GM10847 (cell line): ENCODE results near the gene D2HGDH.

ENCODE experiments used
- POLR2A ChIP-seq: IDR thresholded peaks from 2 replicates; pipeline ENCODE4 v1.6.1; 2011; ENCODE audit not compliant: insufficient read length; ENCODE audit errors: extremely low read depth

Gene D2HGDH

DNA sequence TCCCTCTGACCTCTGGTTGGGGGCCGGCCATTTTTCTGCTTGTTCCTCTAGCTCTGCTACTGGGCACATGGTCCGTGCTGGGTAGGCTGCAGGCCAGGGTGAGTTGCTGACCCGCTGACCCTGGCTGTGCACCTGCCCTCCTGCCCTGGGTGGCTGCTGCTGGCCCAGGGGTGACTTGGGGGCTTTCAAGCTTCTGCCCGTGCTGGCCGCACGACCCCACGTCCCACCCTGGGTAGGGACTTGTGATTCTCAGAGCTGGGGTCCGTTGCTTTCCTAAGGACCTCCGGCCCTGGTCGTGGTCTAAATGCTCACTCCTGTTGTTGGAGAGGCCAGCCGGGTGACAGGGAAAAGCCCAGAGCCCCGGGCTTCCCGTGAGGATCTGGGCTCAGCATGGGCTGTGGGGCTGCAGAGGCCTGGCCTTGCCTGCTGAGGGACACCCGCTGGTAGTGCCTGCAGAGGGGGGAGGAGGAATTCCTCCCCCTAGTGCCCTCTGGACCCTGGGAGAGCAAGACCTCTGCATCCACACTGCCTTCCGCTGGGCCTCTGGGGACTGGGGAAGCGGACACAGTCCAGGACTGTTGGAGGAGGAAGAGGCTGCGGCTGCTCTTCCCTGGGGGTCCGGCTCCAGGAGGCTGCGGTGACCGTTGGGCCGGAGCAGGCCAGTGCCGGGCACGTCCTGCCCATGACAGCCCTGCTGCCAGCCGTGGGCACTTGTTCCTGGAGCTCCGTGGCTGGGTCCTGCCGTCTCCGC, 35.9 kb downstream of the D2HGDH start:
- TF ChIP-seq POLR2A = no peak

DNA sequence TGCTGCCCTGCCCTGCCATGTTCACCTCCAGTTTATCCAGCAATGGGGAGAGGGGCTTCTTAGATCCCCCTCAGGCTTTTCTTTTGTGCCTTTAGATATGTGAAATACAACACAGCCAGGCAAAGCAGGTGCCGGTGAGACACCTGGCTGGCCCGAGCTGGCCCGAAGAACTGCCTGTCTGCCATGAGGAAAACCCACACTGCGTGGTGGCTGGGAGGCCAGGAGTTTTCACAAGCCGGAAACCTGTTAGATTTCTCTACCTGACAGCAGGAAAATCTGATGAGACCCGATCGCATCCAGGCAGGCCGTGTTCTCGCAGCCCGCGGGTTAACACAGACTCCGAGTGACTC, 36.5 kb downstream of the D2HGDH start:
- TF ChIP-seq POLR2A = no peak

DNA sequence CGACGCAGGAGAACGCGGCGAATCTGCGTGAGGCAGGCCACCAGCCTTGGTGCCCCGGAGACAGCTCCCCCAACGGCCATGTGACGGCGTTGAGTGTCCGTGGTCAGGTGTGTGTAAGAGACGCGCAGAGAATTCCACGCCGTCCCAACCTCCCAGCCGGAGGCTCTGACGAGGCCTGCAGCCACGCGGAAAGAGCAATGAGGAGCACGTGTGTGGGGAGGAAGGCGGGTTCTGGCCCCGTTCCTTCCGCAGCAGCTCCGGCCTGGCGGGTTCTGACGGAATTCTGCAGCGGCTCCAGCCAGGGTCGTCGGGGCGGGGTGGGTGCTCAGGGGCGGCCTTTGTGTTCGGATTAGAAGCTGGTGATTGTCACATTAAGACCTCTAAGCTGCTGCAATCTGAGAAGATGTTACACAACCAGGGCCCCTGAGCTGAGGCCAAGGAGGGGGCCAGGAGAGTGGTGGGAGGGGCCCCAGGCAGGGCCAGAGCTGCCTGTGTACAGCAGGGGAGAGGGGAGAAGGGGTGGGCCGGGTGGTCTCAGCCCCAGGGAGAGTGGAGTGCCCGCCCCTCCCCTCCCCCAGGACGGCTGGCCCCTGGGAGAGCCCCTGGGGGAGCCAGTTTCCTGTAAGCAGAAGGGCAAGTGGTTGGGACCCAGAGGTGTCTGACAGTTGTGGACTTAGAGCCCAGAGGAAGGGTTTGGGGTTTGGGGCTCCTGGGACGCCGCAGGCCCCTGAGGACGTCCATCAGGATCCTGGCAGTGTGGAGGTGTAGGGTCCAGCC, 37.0 kb downstream of the D2HGDH start:
- TF ChIP-seq POLR2A = no peak

DNA sequence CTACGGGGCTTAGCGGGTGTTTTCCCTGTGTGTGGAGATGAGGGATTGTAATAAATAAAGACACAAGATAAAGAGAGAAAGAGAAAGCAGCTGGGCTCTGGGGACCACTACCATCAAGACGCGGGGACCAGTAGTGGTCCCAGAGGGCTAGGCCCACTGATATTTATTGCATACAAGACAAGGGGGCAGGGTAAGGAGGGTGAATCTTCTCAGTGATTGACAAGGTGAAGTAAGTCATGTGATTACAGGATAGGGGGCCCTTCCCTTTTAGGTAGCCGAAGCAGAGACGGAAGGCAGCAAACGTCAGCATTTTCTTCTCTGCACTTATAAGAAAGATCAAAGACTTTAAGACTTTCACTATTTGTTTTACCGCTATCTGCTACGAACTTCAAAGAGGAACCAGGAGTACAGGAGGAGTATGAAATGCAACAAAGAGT, 37.7 kb downstream of the D2HGDH start:
- no peak for TF ChIP-seq POLR2A

DNA sequence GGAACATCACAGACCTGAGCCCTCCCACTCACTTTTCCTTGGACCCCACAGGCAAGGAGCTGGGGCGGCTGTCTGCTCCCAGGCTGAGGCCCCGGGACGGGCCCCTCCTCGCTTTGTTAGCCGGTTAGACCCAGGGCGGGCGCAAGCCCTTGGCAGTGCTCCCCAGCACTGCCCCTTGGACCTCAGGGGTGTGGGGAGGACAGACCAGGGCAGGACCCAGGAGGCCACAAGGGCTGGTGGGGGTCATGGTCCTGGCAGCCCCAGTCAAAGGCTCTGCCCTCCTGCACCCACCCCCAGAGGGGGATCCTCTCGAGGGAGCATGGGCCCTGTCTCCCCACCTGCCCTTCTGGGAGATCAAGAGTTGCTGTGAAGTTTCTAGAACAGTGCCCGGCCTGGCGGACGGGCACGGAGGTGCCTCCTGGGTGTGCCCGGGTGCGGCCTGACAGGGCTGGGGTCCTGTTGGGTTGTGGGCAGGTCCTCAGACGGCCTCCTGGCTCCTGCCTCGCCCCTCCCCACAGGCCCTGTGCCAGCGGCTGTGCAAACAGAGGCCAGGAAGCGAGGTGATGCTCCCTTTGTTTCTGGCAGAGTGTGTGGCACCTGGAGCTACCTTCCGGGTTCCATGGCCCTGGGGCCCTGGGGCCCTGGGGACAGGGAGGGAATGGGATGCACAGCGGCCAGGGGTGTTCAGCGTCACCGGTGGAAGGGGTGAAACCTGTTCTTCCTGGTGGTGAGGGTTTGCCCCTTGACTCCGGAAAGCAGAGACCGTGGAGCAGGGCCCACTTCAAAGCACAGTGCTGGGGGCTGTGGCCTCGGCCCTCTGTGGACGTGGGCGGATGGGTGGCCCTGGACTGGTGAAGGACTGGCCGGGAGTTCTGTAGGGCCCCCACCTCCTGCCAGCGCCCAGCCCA, 39.3 kb downstream of the D2HGDH start:
- no peak for TF ChIP-seq POLR2A

DNA sequence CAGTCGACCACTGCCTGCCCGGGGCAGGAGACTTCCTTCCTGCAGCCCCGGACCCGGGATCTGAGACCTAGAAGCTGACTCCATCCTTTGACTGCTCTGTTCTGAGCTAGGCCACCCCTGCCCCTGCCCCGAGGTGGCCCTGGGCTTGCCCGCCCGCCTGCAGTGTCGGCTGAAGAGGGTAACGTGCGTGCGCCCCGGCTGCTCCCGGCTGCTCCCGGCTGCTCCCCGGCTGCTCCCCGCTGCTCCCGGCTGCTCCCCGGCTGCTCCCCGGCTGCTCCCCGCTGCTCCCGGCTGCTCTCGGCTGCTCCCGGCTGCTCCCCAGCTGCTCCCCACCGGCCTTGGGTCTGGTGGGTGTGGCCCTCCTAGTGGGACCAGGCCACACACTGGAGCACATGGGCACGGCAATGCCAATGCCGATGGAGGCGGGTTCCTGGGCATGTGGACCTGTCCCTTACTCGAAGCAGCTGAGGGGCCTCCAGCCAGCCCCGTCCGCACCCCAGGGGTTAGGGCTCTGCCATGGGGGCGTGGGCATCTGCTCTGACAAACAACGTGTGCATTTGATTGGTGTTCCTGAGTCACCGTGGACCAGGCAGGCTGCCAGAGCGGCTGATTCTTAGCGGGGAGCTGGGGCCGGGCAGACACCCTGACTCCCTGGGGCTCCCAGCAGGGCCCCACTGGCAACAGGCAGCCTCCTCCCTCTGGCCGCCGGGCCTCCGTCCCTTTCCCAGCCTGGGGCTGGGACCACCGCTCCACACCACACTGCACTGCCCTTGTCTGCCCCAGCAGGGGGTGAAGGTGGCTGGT, 40.2 kb downstream of the D2HGDH start:
- TF ChIP-seq POLR2A = no peak

DNA sequence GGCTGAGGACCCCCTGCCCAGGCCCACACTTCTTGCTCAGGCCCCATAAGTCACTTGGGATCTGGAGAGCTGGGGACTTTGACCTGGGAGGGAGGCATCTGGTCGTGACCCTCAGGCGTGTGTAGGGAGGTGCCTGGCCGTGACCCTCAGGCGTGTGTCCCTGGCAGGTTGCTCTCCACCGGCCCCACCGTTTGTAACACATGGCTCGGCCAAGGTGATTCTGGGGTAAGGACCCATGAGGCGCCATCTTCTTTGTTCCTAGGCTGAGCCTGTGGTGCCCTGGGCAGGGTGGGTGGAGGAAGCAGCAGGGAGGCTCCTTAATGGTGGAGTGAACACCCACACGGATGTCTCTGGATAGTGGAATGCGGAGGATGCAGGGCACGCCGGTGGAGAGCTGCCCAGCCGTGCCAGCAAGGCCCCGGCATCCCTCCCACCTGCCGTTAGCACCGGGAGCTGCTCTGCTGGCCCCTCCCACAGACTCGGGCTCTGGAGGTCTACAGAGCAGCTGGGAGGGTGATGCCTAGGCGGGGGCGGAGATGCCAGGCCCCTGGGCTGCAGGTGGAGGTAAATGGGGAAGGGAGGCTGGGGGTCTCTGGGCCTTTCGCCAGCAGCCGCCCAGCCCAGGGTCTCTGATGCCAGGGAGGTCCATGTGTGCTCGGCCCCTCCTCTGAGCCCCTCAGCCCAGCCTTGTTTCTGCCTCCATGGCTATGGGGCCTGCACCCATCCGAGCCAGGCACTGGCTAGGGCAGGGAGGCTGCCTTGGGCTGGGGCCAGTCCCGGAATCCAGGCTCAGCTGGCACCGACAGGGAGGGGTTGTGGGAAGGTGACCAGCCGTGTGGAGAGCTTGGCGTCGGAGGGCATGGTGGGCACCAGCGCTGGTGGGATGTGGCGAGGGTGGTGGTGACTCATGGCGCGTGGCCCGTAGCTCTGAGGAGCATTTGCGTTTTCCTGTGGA, 41.1 kb downstream of the D2HGDH start:
- no peak for TF ChIP-seq POLR2A

DNA sequence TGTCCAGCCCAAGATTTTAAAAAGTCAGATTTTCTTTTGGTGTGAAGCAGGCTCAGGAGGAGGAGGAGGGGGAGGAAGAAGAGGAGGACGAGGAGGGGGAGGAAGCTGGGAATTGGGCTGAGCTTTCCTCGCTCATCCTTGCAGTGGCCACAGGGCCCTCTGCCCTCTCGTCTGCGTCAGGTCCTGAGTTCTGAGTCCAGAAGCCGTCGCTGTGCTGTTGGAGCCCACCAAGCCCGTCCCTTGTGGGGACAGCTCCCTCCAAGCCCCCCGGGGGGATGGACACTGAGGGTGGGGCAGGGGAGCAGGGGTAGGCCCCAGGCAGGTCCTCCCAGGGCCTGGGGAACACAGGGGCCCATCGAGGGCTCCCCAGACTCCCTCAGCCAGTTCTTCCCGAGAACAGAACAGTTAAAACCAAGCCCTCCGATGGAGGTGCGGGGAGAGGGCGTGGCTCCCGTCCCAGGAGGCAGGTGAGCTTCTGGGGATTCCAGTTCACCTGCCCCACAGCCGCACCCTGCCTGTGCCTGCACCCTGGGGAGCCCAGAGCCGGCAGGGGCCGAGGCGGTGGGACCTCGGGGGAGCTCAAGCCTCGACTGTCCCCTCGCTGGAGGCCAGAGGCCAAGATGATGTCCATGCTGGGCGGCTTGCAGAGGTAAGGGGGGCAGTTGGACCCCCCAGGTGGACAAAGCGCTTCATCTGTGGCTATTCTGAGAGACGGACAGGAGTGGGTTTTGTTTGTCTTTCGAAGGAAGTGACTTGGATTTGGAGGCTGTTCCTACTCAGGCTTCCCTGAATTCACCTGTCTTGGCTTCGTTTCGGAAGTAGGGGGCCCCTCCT, 42.1 kb downstream of the D2HGDH start, which contains the start of gene GAL3ST2:
GAL3ST2 (plus strand) TSS at position 487 of the 834 bp plus-strand sequence; CDS start at position 621, 134 bp downstream.
- TF ChIP-seq POLR2A = no peak

DNA sequence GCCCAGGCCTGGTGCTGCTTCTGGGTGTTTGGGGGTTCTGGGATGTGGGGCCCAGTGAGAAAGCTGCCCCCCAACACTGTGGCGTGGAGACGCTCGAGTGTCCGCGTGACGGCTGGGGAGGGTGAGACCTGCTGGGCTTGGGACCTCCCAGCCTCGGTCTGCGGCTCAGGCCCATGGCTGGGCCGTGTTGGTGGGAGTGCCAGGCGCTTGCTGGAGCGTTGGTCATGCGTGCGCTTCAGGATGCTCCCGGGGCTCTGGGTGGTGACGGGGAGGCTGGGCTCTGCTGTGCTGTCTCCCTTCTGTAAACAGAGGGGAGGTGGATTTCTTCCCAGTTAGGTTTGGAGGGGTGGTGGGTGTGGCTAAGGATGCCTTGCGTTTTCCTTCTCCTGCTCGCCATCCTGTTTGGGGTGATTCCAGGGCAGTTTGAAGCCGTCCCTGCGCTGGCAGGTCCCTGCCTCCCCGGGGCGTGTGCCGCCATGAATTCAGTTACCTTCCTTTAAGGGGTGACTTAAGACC, 42.8 kb downstream of the D2HGDH start:
- no peak for TF ChIP-seq POLR2A

DNA sequence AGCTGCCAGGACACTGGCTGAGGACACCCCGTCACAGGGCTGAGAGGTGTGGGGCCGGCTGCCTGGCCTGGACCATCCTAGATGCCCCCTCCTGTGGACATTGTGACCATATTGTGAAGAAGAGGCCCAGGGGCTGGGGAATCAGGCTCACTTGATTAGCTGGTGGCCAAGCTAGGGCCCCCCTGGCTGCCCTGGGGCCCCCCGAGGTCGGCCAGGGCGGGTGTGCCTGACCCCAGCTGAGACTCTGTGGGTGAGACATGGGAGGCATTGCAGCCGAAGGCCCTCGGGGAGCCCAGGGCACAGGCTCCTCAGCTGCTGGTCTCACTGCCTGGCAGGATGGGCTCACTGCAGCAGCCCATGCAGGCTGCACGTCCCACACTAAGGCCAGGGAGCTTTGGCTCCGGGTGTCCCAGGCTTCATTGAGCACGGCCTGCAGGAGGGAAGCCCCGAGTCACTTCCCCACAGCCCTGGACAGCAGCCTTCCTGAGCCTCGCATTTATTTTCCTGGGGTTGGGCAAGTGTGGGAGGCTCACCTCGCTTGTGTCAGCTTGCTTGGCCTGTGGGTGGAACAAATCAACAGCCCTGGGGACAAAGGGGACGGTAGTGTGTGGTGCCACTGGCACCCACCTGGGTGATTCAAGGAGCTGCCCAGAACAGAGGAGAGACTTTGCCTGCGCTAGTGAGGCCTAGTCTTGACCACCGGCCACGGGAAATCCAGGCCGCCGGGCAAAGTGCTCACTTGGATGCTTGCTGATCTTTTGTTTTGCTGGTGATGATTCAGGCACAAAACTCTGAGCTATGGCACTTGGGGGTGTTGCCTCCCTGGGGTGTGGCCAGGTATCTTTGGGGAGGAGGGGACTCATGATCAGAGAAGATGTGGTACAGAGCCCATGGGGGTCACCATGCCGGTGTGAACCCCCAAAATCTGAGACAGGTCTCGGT, 43.5 kb downstream of the D2HGDH start:
- TF ChIP-seq POLR2A = no peak

DNA sequence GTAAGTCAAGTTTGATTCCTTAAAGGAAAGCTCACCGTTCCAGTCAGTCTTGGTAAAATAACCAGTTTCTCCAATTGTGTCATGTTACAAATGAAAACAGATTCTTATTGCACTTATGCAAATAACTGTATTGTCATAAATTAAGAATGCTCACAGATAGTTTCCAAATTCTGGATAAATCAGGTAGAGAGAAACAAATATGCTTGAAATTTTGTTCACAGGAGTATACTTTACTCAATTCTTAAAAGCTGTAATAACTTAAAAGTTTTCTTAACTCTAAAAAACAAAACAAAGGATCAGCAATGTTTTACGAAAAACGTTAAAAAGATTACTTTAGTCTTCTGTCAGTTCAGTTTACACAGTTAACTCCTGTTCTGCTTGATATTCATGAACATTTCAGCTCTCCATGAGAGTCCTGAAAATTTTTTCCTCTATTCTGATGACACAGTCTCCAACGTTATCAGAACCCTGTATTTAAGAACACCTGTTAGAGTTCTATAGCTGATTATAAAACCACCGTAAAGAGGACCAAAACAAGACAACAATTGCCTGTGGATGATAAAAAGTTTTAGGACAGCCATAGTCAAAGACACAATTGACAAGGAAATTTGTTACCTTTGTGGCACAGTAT, 46.6 kb downstream of the D2HGDH start:
- no peak for TF ChIP-seq POLR2A
